Stimulated activated CD4-positive, alpha-beta T cell treated with anti-CD3 and anti-CD28 coated beads, TNF-alpha, amount 100 ng/mL, for 4 hours (primary cell): Measurements from ENCODE around the gene SLCO2A1.

Experiments
- DNase-seq, 3 experiments: peaks; one replicate each; pipeline ENCODE4 v3.0.0-alpha.2; 2020; ENCODE audit warnings: low read depth in 3 of 3

Gene SLCO2A1

GRCh38 chr3:133899311-133899710 lies 130.4 kb downstream of the SLCO2A1 start:
- DNase-seq: no peak

DNA sequence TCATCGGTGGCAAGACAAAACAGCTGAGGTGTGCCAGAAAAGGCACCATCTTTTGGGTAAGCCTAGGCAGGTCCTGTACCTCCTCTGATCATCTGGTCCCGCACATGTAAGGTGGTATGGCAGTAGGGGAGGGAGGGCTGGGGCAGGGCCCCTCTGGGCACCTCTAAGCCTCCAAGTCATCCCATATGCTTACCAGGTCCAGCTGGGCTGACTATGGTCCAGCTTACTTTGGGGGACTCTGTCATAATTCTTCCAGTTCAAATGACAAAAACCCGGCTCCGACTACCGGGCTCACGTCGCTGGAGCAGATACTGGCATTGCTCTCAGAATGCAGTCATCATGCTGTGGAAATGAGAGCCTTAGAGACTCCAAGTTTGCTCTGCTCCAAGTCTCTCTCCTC lies 132.2 kb downstream of the SLCO2A1 start:
- no peak for DNase-seq

- no peak for DNase-seq
Measured at GRCh38 chr3:133896002-133896761, 133.5 kb downstream of the SLCO2A1 start.

- no peak for DNase-seq
Measured at GRCh38 chr3:133895208-133896001, 134.3 kb downstream of the SLCO2A1 start, which contains the start of gene RAB6B. Gene RAB6B (minus strand): TSS chr3:133895882. CDS start chr3:133895466, 416 bp downstream.

- no peak for DNase-seq
Measured at GRCh38 chr3:133894353-133895207, 135.1 kb downstream of the SLCO2A1 start.

DNA sequence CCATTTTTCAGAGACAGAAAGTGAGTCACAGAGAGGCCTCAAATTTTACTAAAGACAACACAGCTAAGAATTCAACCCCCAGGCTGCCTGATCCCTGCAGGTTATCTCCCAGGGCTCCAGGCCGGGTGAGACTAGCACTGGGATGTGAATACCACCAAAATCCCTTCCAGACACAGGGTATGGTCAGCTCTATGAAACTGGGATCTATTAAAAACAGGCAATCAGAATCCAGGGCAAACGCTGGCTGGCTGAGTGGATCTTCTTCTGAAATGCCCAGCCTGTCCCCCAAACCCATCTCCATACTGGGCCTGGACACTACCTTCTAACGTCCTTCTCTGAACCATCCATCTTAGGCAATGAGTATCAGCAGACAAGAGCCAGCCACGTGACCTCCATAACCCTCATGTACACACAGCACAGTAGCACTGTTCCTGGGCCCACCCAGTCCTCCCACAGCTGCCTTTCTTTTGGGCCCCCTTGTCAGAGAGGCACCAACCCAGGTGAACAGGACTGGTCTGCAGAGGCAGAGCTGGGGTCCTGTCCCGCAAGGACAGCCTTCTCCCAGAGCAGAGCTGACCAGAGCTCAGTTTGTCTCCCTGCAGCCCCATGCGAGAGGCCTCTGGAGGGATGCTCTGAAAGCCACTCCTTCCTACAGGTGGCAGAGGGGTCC lies 135.9 kb downstream of the SLCO2A1 start:
- no peak for DNase-seq

- no peak for DNase-seq
Measured at GRCh38 chr3:133892541-133893231, 137.0 kb downstream of the SLCO2A1 start.

- no peak for DNase-seq
Measured at GRCh38 chr3:133891662-133892378, 137.9 kb downstream of the SLCO2A1 start.

DNA sequence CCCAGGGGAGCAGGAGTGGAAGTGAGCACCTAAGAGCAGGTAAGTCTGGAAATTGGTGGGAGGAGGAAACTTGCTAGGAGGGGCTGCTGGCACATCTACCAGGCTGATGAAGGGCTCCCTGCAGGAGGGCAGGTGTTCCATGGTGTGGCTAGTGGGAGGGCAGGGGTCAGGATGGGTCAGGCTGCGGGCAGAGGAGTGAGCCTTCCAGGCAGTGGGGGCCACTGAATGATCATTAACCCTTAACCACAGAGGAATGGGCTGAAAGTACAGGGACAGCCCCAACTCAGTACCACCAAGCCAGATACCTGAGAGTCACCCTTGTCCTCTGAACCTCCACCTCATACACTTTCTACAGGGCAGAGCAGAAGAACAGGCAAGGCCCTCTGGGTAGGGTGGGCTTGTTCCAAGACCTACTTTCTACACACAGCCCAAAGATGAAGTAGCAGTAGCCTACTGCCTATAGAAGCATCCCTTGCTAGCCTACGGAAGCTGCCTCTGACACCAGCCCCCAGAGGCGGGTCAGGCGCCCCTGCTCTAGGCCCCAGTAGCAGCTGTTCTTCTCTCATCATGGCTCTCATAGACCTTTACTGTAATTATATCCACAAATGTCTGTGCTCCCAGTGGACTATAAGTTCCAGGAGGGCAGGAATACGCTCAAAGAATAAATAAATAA lies 138.6 kb downstream of the SLCO2A1 start:
- no peak for DNase-seq

DNA sequence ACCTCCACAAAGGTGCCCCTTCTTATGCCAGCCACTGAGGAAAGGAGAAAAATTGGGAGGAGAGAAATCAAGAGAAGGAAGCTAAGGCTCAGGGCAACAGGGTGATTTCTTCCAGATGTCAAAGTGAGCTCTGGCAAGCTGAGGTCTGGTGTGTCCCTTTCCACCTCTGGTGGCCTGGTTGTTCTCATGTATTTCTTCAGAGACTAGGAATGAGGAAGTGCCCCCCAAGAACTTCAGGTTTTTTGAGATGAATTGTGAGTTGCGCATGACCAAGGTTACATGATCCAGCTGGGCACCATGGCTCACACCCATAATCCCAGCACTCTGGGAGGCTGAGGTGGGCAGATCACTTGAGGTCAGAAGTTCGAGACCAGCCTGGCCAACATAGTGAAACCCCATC lies 139.7 kb downstream of the SLCO2A1 start:
- no peak for DNase-seq

DNA sequence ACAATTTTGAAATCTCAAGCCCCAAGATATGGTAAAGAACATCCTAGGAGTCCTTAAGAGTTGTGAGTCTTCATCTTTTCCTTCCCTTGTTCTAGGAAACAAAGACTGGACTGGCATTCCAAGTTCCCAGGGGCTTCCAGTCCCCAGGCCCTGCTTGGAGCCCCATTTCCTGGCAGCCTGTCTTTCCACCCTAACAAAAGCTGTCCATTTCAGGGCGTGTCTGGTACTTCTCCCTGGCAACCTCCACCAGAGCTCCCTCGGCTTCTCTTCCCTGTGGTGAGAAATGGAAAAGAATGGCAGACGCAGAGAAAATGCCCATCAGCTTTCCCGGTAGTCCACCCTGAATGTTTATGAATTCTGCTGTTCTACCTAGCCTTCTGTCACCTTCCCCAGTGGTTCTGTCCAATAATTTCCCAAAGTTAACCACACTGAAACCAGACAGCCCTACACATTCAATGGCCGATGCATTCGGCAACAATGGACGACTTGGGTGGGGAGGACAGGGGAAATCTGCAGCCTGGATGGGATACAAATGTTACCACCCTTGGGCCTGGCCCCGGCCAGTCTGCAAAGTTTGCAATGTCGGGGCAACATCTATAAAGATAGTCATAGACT lies 140.9 kb downstream of the SLCO2A1 start:
- DNase-seq: no peak

GRCh38 chr3:133887803-133888703 lies 141.7 kb downstream of the SLCO2A1 start:
- no peak for DNase-seq

- DNase-seq: no peak
Measured at GRCh38 chr3:133887074-133887802, 142.5 kb downstream of the SLCO2A1 start.

- no peak for DNase-seq
Measured at GRCh38 chr3:133886031-133886722, 143.5 kb downstream of the SLCO2A1 start.

DNA sequence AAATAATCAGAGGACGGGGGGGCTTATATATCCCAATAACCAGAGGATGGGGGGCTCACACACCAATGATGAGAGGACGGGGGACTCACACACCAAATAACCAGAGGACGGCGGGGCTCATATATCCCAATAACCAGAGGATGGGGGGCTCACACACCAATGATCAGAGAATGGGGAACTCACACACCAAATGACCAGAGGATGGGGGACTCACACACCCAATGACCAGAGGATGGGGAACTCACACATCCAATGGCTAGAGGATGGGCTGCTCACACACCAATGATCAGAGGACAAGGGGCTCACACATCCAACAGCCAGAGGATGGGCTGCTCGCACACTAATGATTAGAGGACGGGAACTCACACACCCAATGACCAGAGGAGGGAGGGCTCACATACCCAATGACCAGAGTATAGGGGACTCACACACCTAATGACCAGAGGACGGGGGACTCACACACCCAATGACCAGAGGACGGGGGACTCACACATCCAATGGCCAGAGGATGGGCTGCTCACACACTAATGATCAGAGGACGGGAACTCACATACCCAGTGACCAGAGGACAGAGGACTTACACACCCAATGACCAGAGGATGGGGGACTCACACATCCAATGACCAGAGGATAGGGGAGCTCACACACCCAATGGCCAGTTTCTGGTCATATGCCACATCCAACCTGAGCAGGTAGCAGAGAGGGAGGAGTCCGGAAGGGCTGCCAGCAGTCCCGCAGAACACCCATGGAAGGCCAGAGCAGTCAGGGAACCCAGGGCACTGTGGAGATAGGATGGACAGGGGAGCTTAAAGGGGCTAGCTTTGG lies 144.6 kb downstream of the SLCO2A1 start:
- DNase-seq: no peak
